GM12878 (cell line): ENCODE data around the gene LSM2. TPM values are rescaled to one million over a fixed set of nuclear protein-coding genes. Genes with fewer than 3 reads are reported as not detected.

Source experiments
- JUNB ChIP-seq: IDR thresholded peaks from 2 replicates; pipeline ENCODE4 v1.6.1; 2016; ENCODE audit warnings: antibody characterized with exemption, mild to moderate bottlenecking
- KDM1A ChIP-seq: fragments of 200-600 bp; sonication (generic); IDR thresholded peaks from 2 replicates; pipeline ENCODE4 v1.6.1; 2016; ENCODE audit warnings: borderline replicate concordance
- NRF1 ChIP-seq: conservative IDR thresholded peaks from 2 replicates; pipeline ENCODE4 v1.6.1; 2011; ENCODE audit warnings: mild to moderate bottlenecking, low read depth, low read length, improper control_type of control experiment
- REST ChIP-seq: IDR thresholded peaks from 2 replicates; pipeline ENCODE4 v1.6.1; 2012; ENCODE audit warnings: mild to moderate bottlenecking, low read depth, low read length
- STAT1 ChIP-seq: fragments of 450-650 bp; conservative IDR thresholded peaks from 2 replicates; pipeline ENCODE4 v1.6.1; 2014; ENCODE audit warnings: antibody characterized with exemption, mild to moderate bottlenecking
- ZNF274 ChIP-seq: IDR thresholded peaks from one replicate; pipeline ENCODE4 v1.8.0; 2011; ENCODE audit not compliant: insufficient read length, insufficient read depth
- ZZZ3 ChIP-seq: IDR thresholded peaks from 2 replicates; pipeline ENCODE4 v1.6.1; 2011; ENCODE audit warnings: low read depth; ENCODE audit not compliant: control insufficient read depth, insufficient read length
- polyA plus RNA-seq, 11 experiments: library from polyadenylated mRNA; depleted of rRNA in 4 of 11; unstranded in 6 of 11; stranded (reverse) in 5 of 11; fragments of >200 nt; fragmentation: Nextera tagmentation in 4 of 11; fragmentation: Illumina TruSeq in 1 of 11; extraction: Ambion mirVana in 4 of 11; extraction: Trizol in 1 of 11; gene quantifications; 1 replicate in 1 of 11; 2 replicates in 10 of 11; pipeline versions ENCODE4 v1.2.1 to v1.2.3, GENCODE V29; 2011 to 2016; ENCODE audit warnings: inconsistent platforms in 2 of 11, missing spikeins in 2 of 11, low read depth in 1 of 11
- total RNA-seq, 4 experiments: library from RNA; depleted of rRNA in 3 of 4; stranded (reverse); fragments of >200 nt in 3 of 4; fragmentation: Illumina TruSeq in 1 of 4; extraction: Trizol in 1 of 4; gene quantifications; 2 replicates each; pipeline versions ENCODE4 v1.2.1 to v1.2.3, GENCODE V29; 2013 to 2021
- TF ChIP-seq, protein P1 (sequence below): IDR thresholded peaks from 2 replicates; pipeline ENCODE4 v1.6.1; 2012; ENCODE audit warnings: improper control_type of control experiment, low read depth, low read length; ENCODE audit not compliant: insufficient replicate concordance

LSM2 gene
- total and polyA plus RNA-seq, 10 of the 15 experiments (the other 5 are each of a cell fraction or from before 2014, with no cell fraction given) = 99.1 to 276 (median 153) TPM

GRCh38 chr6:31838968-31839367, 32.2 kb upstream of the LSM2 start (continued):
- TF ChIP-seq, protein P1, sequence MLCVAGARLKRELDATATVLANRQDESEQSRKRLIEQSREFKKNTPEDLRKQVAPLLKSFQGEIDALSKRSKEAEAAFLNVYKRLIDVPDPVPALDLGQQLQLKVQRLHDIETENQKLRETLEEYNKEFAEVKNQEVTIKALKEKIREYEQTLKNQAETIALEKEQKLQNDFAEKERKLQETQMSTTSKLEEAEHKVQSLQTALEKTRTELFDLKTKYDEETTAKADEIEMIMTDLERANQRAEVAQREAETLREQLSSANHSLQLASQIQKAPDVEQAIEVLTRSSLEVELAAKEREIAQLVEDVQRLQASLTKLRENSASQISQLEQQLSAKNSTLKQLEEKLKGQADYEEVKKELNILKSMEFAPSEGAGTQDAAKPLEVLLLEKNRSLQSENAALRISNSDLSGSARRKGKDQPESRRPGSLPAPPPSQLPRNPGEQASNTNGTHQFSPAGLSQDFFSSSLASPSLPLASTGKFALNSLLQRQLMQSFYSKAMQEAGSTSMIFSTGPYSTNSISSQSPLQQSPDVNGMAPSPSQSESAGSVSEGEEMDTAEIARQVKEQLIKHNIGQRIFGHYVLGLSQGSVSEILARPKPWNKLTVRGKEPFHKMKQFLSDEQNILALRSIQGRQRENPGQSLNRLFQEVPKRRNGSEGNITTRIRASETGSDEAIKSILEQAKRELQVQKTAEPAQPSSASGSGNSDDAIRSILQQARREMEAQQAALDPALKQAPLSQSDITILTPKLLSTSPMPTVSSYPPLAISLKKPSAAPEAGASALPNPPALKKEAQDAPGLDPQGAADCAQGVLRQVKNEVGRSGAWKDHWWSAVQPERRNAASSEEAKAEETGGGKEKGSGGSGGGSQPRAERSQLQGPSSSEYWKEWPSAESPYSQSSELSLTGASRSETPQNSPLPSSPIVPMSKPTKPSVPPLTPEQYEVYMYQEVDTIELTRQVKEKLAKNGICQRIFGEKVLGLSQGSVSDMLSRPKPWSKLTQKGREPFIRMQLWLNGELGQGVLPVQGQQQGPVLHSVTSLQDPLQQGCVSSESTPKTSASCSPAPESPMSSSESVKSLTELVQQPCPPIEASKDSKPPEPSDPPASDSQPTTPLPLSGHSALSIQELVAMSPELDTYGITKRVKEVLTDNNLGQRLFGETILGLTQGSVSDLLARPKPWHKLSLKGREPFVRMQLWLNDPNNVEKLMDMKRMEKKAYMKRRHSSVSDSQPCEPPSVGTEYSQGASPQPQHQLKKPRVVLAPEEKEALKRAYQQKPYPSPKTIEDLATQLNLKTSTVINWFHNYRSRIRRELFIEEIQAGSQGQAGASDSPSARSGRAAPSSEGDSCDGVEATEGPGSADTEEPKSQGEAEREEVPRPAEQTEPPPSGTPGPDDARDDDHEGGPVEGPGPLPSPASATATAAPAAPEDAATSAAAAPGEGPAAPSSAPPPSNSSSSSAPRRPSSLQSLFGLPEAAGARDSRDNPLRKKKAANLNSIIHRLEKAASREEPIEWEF = no peak
- TF ChIP-seq NRF1 = no peak
- no peak for TF ChIP-seq STAT1
- no peak for TF ChIP-seq KDM1A
- no peak for TF ChIP-seq JUNB
- no peak for TF ChIP-seq ZZZ3
- TF ChIP-seq ZNF274 = no peak
- no peak for TF ChIP-seq REST
